Activated naive CD8-positive, alpha-beta T cell treated with anti-CD3 and anti-CD28 coated beads, Interleukin-2, amount 10 ng/mL, durations not matched to agents 7 days and 5 days (primary cell): Measurements from ENCODE around the gene ANKUB1. TPM values are rescaled to one million over a fixed set of nuclear protein-coding genes. Genes with fewer than 3 reads are reported as not detected.

Experiments used
- ATAC-seq: fragments of 150-1000 bp; cut with Tn5 transposase; one replicate; pipeline ENCODE4 v1.10.0; 2021; ENCODE audit warnings: low read depth, moderate library complexity
- POLR2A ChIA-PET: fragments of 350-600 bp; sonication (Branson Sonifier 250); formaldehyde crosslinking; loops from one replicate; lab custom pipeline; 2021; ENCODE audit warnings: antibody characterized with exemption; lab: Charles Lee
- DNase-seq: peaks from one replicate; pipeline ENCODE4 v3.0.0; 2021
- H3K27ac Mint-ChIP-seq: one replicate; pipeline ENCODE4 v1.8.0; 2022; ENCODE audit warnings: mild to moderate bottlenecking, mixed read lengths
- H3K27me3 Mint-ChIP-seq: one replicate; pipeline ENCODE4 v1.8.0; 2022; ENCODE audit warnings: mild to moderate bottlenecking, moderate library complexity, mixed read lengths
- H3K36me3 Mint-ChIP-seq: one replicate; pipeline ENCODE4 v1.8.0; 2021; ENCODE audit warnings: mild to moderate bottlenecking, mixed read lengths
- H3K4me1 Mint-ChIP-seq: one replicate; pipeline ENCODE4 v1.8.0; 2021; ENCODE audit warnings: mixed read lengths
- H3K4me3 Mint-ChIP-seq: one replicate; pipeline ENCODE4 v1.8.0; 2022; ENCODE audit warnings: mild to moderate bottlenecking, moderate library complexity, mixed read lengths
- H3K9me3 Mint-ChIP-seq: one replicate; pipeline ENCODE4 v1.8.0; 2021; ENCODE audit warnings: mixed read lengths
- total RNA-seq, 2 experiments: library from RNA; stranded (reverse); gene quantifications; one replicate each; pipeline ENCODE4 v1.2.3, GENCODE V29; 2021

ANKUB1 gene
- total RNA-seq, 2 experiments from 2014 or later = not detected

- H3K4me1 Mint-ChIP-seq = no peaks in the 10 kb centered on the region
- H3K9me3 Mint-ChIP-seq = no peaks in the 10 kb centered on the region
- peaks cover 24% of the 10 kb centered on the region for H3K27me3 Mint-ChIP-seq
- DNase-seq = no peak
- no peaks in the 10 kb centered on the region for H3K36me3 Mint-ChIP-seq
- no peak overlapping the region for H3K27ac Mint-ChIP-seq
- no peak for ATAC-seq
- no peak overlapping the region for H3K4me3 Mint-ChIP-seq
- POLR2A ChIA-PET = no interaction called here
These were observed 24.6 kb downstream of the ANKUB1 start for GRCh38 chr3:149767720-149768119.

DNA sequence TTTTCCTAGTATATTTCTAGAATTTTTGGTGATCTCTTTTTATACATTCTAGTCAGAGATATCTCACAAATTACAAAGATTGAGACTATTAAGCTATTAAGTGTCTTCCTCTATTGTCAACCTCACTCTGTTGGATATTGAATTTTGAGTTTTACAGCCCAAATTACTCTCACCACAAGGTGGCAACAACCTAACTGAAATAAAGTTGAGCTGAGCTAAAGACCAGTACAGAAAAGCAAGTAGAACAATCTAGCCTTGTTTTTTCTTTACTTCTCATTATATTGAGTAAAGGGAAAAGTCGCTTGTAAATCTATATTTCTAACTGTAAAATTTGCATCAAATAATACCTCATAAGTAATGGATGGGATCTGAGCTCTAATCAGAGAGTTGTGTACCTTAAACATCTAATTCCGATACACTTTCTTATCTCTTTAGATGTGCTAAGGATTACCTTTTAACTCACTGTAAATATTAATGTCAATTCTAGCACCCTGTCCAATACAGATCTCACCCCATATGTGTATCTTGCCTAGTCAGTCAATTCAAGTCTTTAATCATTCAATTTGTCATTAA, 26.5 kb downstream of the ANKUB1 start:
- H3K36me3 Mint-ChIP-seq = no peaks in the 10 kb centered on the region
- H3K9me3 Mint-ChIP-seq = no peaks in the 10 kb centered on the region
- H3K27me3 Mint-ChIP-seq = peaks cover 24% of the 10 kb centered on the region
- H3K4me1 Mint-ChIP-seq = no peaks in the 10 kb centered on the region
- no peak overlapping the region for H3K27ac Mint-ChIP-seq
- ATAC-seq (no peak), DNase-seq (no peak)
- no peak overlapping the region for H3K4me3 Mint-ChIP-seq
- POLR2A ChIA-PET = no interaction called here

- Mint-ChIP-seq H3K9me3 (no peaks in the 10 kb centered on the region), H3K4me3 (no peak overlapping the region), H3K27ac (no peak overlapping the region), H3K27me3 (peaks cover 24% of the 10 kb centered on the region), H3K36me3 (no peaks in the 10 kb centered on the region), H3K4me1 (no peaks in the 10 kb centered on the region)
- POLR2A ChIA-PET = no interaction called here
- DNase-seq (no peak), ATAC-seq (no peak)
These were observed 28.1 kb downstream of the ANKUB1 start for GRCh38 chr3:149764302-149764701.

GRCh38 chr3:149763565-149764195, 28.7 kb downstream of the ANKUB1 start:
- DNase-seq = no peak
- ATAC-seq = no peak
- POLR2A ChIA-PET = no interaction called here
- Mint-ChIP-seq H3K36me3 (no peaks in the 10 kb centered on the region), H3K4me1 (no peaks in the 10 kb centered on the region), H3K4me3 (no peak overlapping the region), H3K27me3 (peaks cover 22% of the 10 kb centered on the region), H3K9me3 (no peaks in the 10 kb centered on the region), H3K27ac (no peak overlapping the region)

DNA sequence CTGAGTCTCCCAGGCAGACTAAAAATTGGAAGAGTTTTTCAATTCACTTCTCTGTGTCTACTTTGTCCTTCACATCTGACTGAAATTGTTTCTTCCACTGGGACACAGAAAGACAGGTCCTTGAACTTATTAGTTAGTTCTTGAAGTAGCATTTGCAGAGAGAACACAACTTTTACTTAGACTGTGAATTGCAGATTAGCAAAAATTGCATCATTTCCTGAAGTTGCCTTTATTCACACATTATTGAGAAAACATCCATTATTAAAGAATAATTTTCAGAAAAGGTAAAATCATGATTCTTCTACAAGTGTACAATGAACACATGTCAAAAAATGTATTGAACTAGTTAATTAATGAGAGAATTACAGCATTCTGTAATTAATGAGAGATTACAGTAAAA, 38.6 kb downstream of the ANKUB1 start:
- Mint-ChIP-seq H3K27me3 (peaks cover 5% of the 10 kb centered on the region), H3K4me3 (peak overlapping the region; percentile 95), H3K4me1 (peaks cover 14% of the 10 kb centered on the region), H3K9me3 (no peaks in the 10 kb centered on the region), H3K27ac (peak overlapping the region; percentile 72), H3K36me3 (peaks cover 5% of the 10 kb centered on the region)
- DNase-seq (no peak), ATAC-seq (no peak)
- POLR2A ChIA-PET = no interaction called here

DNA sequence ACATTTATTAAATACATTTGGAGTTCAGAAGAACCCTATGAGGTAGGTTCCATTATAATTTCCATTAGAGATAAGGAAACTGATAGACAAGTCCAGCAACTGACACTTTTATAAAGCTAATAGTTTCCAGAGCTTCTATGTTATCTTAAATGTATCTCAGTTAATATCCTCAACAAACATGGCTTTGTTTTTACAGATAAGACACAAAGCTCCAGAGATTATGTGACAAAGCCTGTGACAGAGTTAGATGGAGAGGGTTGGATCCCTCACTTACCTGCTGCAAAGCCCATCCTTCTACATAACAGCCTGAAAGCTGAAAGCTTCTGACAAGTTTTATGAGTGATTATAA, 39.6 kb downstream of the ANKUB1 start:
- H3K9me3 Mint-ChIP-seq = no peaks in the 10 kb centered on the region
- POLR2A ChIA-PET = interaction anchor here (1.1 to 1.6 kb wide), 4 partner anchors 9 to 95 kb away, joined by 3 to 6 read pairs (median 4); partner anchors contain the start of genes RNF13 and WWTR1
- no peak for ATAC-seq
- H3K36me3 Mint-ChIP-seq = peaks cover 11% of the 10 kb centered on the region
- H3K27me3 Mint-ChIP-seq = peaks cover 5% of the 10 kb centered on the region
- H3K4me3 Mint-ChIP-seq = peak overlapping the region; percentile 95
- no peak for DNase-seq
- peaks cover 14% of the 10 kb centered on the region for H3K4me1 Mint-ChIP-seq
- H3K27ac Mint-ChIP-seq = peak overlapping the region; percentile 86

DNA sequence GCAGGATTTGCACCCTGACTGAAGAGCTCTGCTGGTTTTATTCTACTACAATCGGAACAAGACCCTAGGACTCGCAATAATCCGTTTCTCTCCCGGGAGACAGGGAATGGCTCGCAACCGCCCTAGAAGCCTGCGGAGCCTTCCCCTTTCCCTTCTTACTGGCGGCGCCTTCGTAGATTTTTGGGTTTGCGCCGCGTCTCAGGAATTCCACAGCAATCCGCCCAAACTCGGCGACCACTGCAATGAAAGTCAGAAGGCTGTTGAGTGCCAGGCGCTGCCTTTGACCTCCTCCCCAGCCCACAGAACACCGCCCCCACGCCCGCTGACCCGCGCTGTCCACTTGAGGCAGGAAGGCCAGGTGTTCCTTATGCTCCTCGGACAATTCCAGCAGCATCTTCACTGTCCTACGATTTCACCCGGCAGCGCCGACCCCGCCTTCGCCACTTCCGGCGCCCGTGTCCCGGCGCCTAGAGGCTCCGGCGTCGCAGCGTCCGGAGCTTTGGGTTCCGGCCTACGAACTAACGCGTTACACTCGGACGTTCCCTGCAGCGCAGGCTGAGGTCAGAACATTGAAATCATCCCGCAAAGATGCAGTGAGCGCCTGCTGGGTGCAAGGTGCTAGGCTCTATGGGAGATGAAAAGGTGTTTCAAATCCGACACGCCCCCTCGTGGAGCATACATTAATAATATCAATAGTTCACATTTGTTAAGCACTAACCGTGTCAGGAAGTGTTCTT, 40.1 kb downstream of the ANKUB1 start, which contains the start of gene COMMD2:
COMMD2 (minus strand) TSS at position 439 of the 737 bp plus-strand sequence; CDS start at position 394, 45 bp downstream.
- peaks cover 5% of the 10 kb centered on the region for H3K27me3 Mint-ChIP-seq
- POLR2A ChIA-PET = interaction anchor here (0.6 to 1.6 kb wide), 6 partner anchors 8 to 94 kb away, joined by 3 to 6 read pairs (median 4); partner anchors contain the start of genes RNF13 and WWTR1
- H3K36me3 Mint-ChIP-seq = peaks cover 15% of the 10 kb centered on the region
- no peaks in the 10 kb centered on the region for H3K9me3 Mint-ChIP-seq
- DNase-seq = peak; percentile 82
- peak within 1 kb of the TSS; percentile 86 for H3K27ac Mint-ChIP-seq
- H3K4me1 Mint-ChIP-seq = peaks cover 14% of the 10 kb centered on the region
- ATAC-seq = peak; percentile 99
- peak within 1 kb of the TSS; percentile 95 for H3K4me3 Mint-ChIP-seq

GRCh38 chr3:149751551-149751950, 40.8 kb downstream of the ANKUB1 start:
- Mint-ChIP-seq H3K9me3 (no peaks in the 10 kb centered on the region), H3K27me3 (peaks cover 2% of the 10 kb centered on the region), H3K27ac (peak overlapping the region; percentile 86), H3K36me3 (peaks cover 22% of the 10 kb centered on the region), H3K4me1 (peaks cover 14% of the 10 kb centered on the region), H3K4me3 (peak overlapping the region; percentile 95)
- ATAC-seq (no peak), DNase-seq (no peak)
- POLR2A ChIA-PET = interaction anchor here (0.8 to 1.6 kb wide), 2 partner anchors 47 to 57 kb away, joined by 3 to 5 read pairs; no protein-coding TSS in a partner anchor

DNA sequence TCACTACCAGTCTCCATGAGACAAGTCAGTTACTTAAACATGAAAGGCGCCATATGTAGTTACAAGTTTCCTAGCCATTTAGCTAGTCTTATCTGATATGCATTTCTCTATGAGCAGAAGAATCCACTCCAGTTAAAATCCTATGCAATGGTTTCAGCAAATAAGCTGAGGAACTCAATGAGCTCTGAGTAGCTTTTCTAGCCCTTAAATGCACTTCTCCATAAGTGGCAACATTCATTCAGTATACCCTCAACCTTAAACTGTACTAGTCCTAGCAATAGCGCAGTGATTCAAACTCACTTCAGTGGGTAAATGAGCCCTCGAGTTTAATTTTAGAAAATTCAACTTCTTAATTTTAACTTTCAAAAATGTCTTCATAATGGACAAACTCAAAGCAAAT, 47.7 kb downstream of the ANKUB1 start:
- POLR2A ChIA-PET = interaction anchor here (1.2 kb wide), 1 partner anchor 8 kb away, joined by 3 read pairs; the partner anchor contains the start of gene COMMD2
- H3K4me1 Mint-ChIP-seq = no peaks in the 10 kb centered on the region
- H3K9me3 Mint-ChIP-seq = no peaks in the 10 kb centered on the region
- DNase-seq (no peak), ATAC-seq (no peak)
- H3K36me3 Mint-ChIP-seq = peaks cover 37% of the 10 kb centered on the region
- H3K27me3 Mint-ChIP-seq = no peaks in the 10 kb centered on the region
- H3K4me3 Mint-ChIP-seq = no peak overlapping the region
- H3K27ac Mint-ChIP-seq = no peak overlapping the region

DNA sequence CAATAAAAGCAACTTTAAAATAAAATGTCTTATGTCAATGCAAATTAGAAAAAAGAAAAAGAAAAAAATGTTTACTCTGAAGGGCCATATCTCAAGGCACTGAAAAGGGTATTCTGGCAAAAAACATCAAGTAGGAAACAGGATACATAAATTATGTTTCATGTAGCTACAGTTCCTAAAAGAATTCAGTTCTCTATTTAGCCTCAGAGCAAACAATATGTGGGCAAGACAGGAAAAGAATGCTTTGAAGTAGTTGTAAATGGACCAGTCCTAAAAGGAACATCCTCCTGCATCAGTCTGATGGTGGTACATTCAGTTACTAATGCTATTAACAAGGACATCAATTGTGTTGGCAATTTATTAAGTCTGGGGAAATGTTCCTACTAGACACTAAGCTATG, 48.2 kb downstream of the ANKUB1 start:
- DNase-seq (no peak), ATAC-seq (no peak)
- H3K9me3 Mint-ChIP-seq = no peaks in the 10 kb centered on the region
- H3K27me3 Mint-ChIP-seq = no peaks in the 10 kb centered on the region
- H3K36me3 Mint-ChIP-seq = peaks cover 38% of the 10 kb centered on the region
- no peak overlapping the region for H3K4me3 Mint-ChIP-seq
- no peak overlapping the region for H3K27ac Mint-ChIP-seq
- H3K4me1 Mint-ChIP-seq = no peaks in the 10 kb centered on the region
- POLR2A ChIA-PET = interaction anchor here (1.2 kb wide), 1 partner anchor 8 kb away, joined by 3 read pairs; the partner anchor contains the start of gene COMMD2

DNA sequence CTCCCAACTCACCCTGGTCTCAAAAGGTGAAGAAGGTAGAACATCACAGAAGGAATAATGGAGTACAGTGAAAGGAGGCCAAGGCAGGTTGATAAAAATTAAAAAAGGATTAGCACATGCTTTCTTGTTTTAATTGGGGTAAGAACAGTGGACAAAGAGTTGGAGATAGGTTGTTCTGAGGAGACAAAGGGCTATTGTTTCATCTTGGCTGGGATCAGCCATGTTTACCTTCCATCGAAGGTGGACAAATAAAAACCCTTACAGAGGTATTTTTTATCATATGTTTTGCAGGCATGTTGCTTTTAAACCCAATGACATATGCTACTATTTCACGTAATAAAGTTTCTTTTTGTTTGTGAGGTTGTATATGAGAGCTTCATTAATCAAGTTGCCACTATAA, 53.0 kb downstream of the ANKUB1 start:
- no peak overlapping the region for H3K4me3 Mint-ChIP-seq
- H3K4me1 Mint-ChIP-seq = no peaks in the 10 kb centered on the region

GRCh38 chr3:149738876-149739275, 53.5 kb downstream of the ANKUB1 start:
- no peak overlapping the region for H3K27ac Mint-ChIP-seq
- ATAC-seq (no peak), DNase-seq (no peak)
- H3K4me1 Mint-ChIP-seq = no peaks in the 10 kb centered on the region
- no peaks in the 10 kb centered on the region for H3K9me3 Mint-ChIP-seq
- H3K36me3 Mint-ChIP-seq = peaks cover 12% of the 10 kb centered on the region
- no peak overlapping the region for H3K4me3 Mint-ChIP-seq
- H3K27me3 Mint-ChIP-seq = no peaks in the 10 kb centered on the region
- POLR2A ChIA-PET = no interaction called here

More for the DNA sequence above, 53.0 kb downstream of the ANKUB1 start:
- Mint-ChIP-seq H3K27ac (no peak overlapping the region), H3K27me3 (no peaks in the 10 kb centered on the region), H3K36me3 (peaks cover 14% of the 10 kb centered on the region), H3K9me3 (no peaks in the 10 kb centered on the region)
- ATAC-seq (no peak), DNase-seq (no peak)
- POLR2A ChIA-PET = no interaction called here

- POLR2A ChIA-PET = no interaction called here
- no peaks in the 10 kb centered on the region for H3K27me3 Mint-ChIP-seq
- DNase-seq (no peak), ATAC-seq (no peak)
- H3K36me3 Mint-ChIP-seq = peaks cover 10% of the 10 kb centered on the region
- H3K9me3 Mint-ChIP-seq = no peaks in the 10 kb centered on the region
- no peak overlapping the region for H3K4me3 Mint-ChIP-seq
- no peaks in the 10 kb centered on the region for H3K4me1 Mint-ChIP-seq
- no peak overlapping the region for H3K27ac Mint-ChIP-seq
These were observed 55.5 kb downstream of the ANKUB1 start for GRCh38 chr3:149736953-149737205.
